WTC11 (cell line): ENCODE results near the gene RUVBL2. TPM values are rescaled to one million over a fixed set of nuclear protein-coding genes. Genes with fewer than 3 reads are reported as not detected.
A peak's percentile ranks its signal among the peaks of the same experiment; 100 is the strongest.

Experiments used
- ATAC-seq: fragments of 200-7000 bp; cut with Tn5 transposase; 2 replicates; pipeline ENCODE4 v1.10.0; 2021; ENCODE audit warnings: mild to moderate bottlenecking, moderate library complexity
- CTCF ChIA-PET: fragments of 300-600 bp; sonication (Branson Sonifier 250); formaldehyde crosslinking; loops from one replicate; lab custom pipeline; 2021; ENCODE audit warnings: antibody characterized with exemption; lab: Charles Lee
- POLR2A ChIA-PET: fragments of 350-600 bp; sonication (Branson Sonifier 250); formaldehyde crosslinking; loops from one replicate; lab custom pipeline; 2021; ENCODE audit warnings: antibody characterized with exemption; lab: Charles Lee
- DNase-seq: peaks from one replicate; pipeline ENCODE4 v3.0.0; 2021; ENCODE audit warnings: low spot score
- H3K27ac Mint-ChIP-seq: 2 replicates; pipeline ENCODE4 v1.8.0; 2021; ENCODE audit warnings: mixed read lengths
- H3K27me3 Mint-ChIP-seq: 2 replicates; pipeline ENCODE4 v1.8.0; 2021; ENCODE audit warnings: low read depth, mild to moderate bottlenecking, moderate library complexity, mixed read lengths
- H3K36me3 Mint-ChIP-seq: 2 replicates; pipeline ENCODE4 v1.8.0; 2021; ENCODE audit warnings: mixed read lengths
- H3K4me1 Mint-ChIP-seq: 2 replicates; pipeline ENCODE4 v1.8.0; 2022; ENCODE audit warnings: mixed read lengths
- H3K4me3 Mint-ChIP-seq: 2 replicates; pipeline ENCODE4 v1.8.0; 2021; ENCODE audit warnings: mild to moderate bottlenecking, moderate library complexity, mixed read lengths
- H3K9me3 Mint-ChIP-seq: 2 replicates; pipeline ENCODE4 v1.8.0; 2021; ENCODE audit warnings: mixed read lengths
- ATF1 ChIP-seq: sonication (generic); formaldehyde crosslinking; IDR thresholded peaks from 2 replicates; pipeline ENCODE4 v1.8.1; 2023; ENCODE audit warnings: mild to moderate bottlenecking, moderate library complexity, missing genetic modification reagents
- ATF6 ChIP-seq: sonication (generic); formaldehyde crosslinking; IDR thresholded peaks from 2 replicates; pipeline ENCODE4 v1.8.1; 2023; ENCODE audit warnings: mild to moderate bottlenecking, missing genetic modification reagents
- E2F4 ChIP-seq: sonication (generic); formaldehyde crosslinking; IDR thresholded peaks from 2 replicates; pipeline ENCODE4 v1.8.1; 2022; ENCODE audit warnings: low read depth, mild to moderate bottlenecking, moderate library complexity, missing genetic modification reagents, borderline replicate concordance
- ELF4 ChIP-seq: sonication (generic); formaldehyde crosslinking; IDR thresholded peaks from 2 replicates; pipeline ENCODE4 v1.8.1; 2022; ENCODE audit warnings: low read depth, mild to moderate bottlenecking, moderate library complexity, missing genetic modification reagents
- ETV6 ChIP-seq: sonication (generic); formaldehyde crosslinking; IDR thresholded peaks from 2 replicates; pipeline ENCODE4 v1.8.1; 2022; ENCODE audit warnings: mild to moderate bottlenecking, missing genetic modification reagents
- IRF2 ChIP-seq: sonication (generic); formaldehyde crosslinking; IDR thresholded peaks from 2 replicates; pipeline ENCODE4 v1.8.0; 2022; ENCODE audit warnings: low read depth, missing genetic modification reagents, borderline replicate concordance
- MAX ChIP-seq: sonication (generic); formaldehyde crosslinking; IDR thresholded peaks from 2 replicates; pipeline ENCODE4 v1.8.0; 2022; ENCODE audit warnings: mild to moderate bottlenecking, missing genetic modification reagents
- NFYB ChIP-seq: sonication (generic); formaldehyde crosslinking; conservative IDR thresholded peaks from 2 replicates; pipeline ENCODE4 v1.8.0; 2022; ENCODE audit warnings: low read depth, missing genetic modification reagents
- STAT6 ChIP-seq: sonication (generic); formaldehyde crosslinking; conservative IDR thresholded peaks from 2 replicates; pipeline ENCODE4 v1.8.1; 2023; ENCODE audit warnings: mild to moderate bottlenecking, low read depth, missing genetic modification reagents, moderate library complexity
- USF2 ChIP-seq: sonication (generic); formaldehyde crosslinking; IDR thresholded peaks from 2 replicates; pipeline ENCODE4 v1.8.1; 2023; ENCODE audit warnings: mild to moderate bottlenecking, missing genetic modification reagents, moderate library complexity
- ZNF121 ChIP-seq: sonication (generic); formaldehyde crosslinking; IDR thresholded peaks from 2 replicates; pipeline ENCODE4 v1.8.0; 2023; ENCODE audit warnings: missing genetic modification reagents
- total RNA-seq: library from RNA; stranded (reverse); gene quantifications from 3 replicates; pipeline ENCODE4 v1.2.3, GENCODE V29; 2021
- TF ChIP-seq, protein P1 (sequence below): sonication (generic); formaldehyde crosslinking; IDR thresholded peaks from 2 replicates; pipeline ENCODE4 v1.8.0; 2022; ENCODE audit warnings: missing genetic modification reagents
- TF ChIP-seq, protein P2 (sequence below): sonication (generic); formaldehyde crosslinking; IDR thresholded peaks from 2 replicates; pipeline ENCODE4 v1.8.1; 2022; ENCODE audit warnings: low read depth, missing genetic modification reagents, borderline replicate concordance
- TF ChIP-seq, protein P3 (sequence below): sonication (generic); formaldehyde crosslinking; conservative IDR thresholded peaks from 2 replicates; pipeline ENCODE4 v1.8.1; 2022; ENCODE audit warnings: mild to moderate bottlenecking, missing genetic modification reagents
- TF ChIP-seq, protein P4 (sequence below): sonication (generic); formaldehyde crosslinking; IDR thresholded peaks from 2 replicates; pipeline ENCODE4 v1.8.1; 2023; ENCODE audit warnings: mild to moderate bottlenecking, moderate library complexity, missing genetic modification reagents
- TF ChIP-seq, protein P5 (sequence below): sonication (generic); formaldehyde crosslinking; IDR thresholded peaks from 2 replicates; pipeline ENCODE4 v1.8.0; 2022; ENCODE audit warnings: mild to moderate bottlenecking, missing genetic modification reagents

Gene RUVBL2
- total RNA-seq, 1 experiment from 2014 or later, result 178 TPM

GRCh38 chr19:48970923-48971395 lies 22.7 kb upstream of the RUVBL2 start (continued):
- TF ChIP-seq, protein P1, sequence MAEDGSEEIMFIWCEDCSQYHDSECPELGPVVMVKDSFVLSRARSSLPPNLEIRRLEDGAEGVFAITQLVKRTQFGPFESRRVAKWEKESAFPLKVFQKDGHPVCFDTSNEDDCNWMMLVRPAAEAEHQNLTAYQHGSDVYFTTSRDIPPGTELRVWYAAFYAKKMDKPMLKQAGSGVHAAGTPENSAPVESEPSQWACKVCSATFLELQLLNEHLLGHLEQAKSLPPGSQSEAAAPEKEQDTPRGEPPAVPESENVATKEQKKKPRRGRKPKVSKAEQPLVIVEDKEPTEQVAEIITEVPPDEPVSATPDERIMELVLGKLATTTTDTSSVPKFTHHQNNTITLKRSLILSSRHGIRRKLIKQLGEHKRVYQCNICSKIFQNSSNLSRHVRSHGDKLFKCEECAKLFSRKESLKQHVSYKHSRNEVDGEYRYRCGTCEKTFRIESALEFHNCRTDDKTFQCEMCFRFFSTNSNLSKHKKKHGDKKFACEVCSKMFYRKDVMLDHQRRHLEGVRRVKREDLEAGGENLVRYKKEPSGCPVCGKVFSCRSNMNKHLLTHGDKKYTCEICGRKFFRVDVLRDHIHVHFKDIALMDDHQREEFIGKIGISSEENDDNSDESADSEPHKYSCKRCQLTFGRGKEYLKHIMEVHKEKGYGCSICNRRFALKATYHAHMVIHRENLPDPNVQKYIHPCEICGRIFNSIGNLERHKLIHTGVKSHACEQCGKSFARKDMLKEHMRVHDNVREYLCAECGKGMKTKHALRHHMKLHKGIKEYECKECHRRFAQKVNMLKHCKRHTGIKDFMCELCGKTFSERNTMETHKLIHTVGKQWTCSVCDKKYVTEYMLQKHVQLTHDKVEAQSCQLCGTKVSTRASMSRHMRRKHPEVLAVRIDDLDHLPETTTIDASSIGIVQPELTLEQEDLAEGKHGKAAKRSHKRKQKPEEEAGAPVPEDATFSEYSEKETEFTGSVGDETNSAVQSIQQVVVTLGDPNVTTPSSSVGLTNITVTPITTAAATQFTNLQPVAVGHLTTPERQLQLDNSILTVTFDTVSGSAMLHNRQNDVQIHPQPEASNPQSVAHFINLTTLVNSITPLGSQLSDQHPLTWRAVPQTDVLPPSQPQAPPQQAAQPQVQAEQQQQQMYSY, result no peak

- H3K36me3 Mint-ChIP-seq, result peaks cover 35% of the 10 kb centered on the region
- ChIA-PET POLR2A (no interaction called here), CTCF (interaction anchor here (0.7 to 4.7 kb wide), 8 partner anchors 9 to 181 kb away, joined by 3 to 28 read pairs (median 4); partner anchors contain the start of genes GYS1 and RUVBL2)
- H3K4me1 Mint-ChIP-seq, result no peaks in the 10 kb centered on the region
- no peaks in the 10 kb centered on the region for H3K27me3 Mint-ChIP-seq
- DNase-seq (peak; percentile 72), ATAC-seq (peak; percentile 90)
- H3K4me3 Mint-ChIP-seq, result no peak overlapping the region
- H3K27ac Mint-ChIP-seq, result peak overlapping the region; percentile 48; the same call in 1 of the 2 replicates
- no peaks in the 10 kb centered on the region for H3K9me3 Mint-ChIP-seq
- TF ChIP-seq NFYB (no peak), ELF4 (CRISPR knock-in tag) (no peak), MAX (CRISPR knock-in tag) (no peak), ATF6 (CRISPR knock-in tag) (no peak), ATF1 (CRISPR knock-in tag) (no peak), STAT6 (CRISPR knock-in tag) (no peak), ETV6 (CRISPR knock-in tag) (no peak), ZNF121 (no peak), E2F4 (CRISPR knock-in tag) (no peak), USF2 (CRISPR knock-in tag) (no peak), IRF2 (CRISPR knock-in tag) (no peak)
- TF ChIP-seq, protein P2, sequence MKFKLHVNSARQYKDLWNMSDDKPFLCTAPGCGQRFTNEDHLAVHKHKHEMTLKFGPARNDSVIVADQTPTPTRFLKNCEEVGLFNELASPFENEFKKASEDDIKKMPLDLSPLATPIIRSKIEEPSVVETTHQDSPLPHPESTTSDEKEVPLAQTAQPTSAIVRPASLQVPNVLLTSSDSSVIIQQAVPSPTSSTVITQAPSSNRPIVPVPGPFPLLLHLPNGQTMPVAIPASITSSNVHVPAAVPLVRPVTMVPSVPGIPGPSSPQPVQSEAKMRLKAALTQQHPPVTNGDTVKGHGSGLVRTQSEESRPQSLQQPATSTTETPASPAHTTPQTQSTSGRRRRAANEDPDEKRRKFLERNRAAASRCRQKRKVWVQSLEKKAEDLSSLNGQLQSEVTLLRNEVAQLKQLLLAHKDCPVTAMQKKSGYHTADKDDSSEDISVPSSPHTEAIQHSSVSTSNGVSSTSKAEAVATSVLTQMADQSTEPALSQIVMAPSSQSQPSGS (CRISPR knock-in tag), result no peak
- TF ChIP-seq, protein P3, sequence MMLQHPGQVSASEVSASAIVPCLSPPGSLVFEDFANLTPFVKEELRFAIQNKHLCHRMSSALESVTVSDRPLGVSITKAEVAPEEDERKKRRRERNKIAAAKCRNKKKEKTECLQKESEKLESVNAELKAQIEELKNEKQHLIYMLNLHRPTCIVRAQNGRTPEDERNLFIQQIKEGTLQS, result no peak
- TF ChIP-seq, protein P4, sequence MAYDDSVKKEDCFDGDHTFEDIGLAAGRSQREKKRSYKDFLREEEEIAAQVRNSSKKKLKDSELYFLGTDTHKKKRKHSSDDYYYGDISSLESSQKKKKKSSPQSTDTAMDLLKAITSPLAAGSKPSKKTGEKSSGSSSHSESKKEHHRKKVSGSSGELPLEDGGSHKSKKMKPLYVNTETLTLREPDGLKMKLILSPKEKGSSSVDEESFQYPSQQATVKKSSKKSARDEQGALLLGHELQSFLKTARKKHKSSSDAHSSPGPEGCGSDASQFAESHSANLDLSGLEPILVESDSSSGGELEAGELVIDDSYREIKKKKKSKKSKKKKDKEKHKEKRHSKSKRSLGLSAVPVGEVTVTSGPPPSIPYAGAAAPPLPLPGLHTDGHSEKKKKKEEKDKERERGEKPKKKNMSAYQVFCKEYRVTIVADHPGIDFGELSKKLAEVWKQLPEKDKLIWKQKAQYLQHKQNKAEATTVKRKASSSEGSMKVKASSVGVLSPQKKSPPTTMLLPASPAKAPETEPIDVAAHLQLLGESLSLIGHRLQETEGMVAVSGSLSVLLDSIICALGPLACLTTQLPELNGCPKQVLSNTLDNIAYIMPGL, result no peak
- TF ChIP-seq, protein P5, sequence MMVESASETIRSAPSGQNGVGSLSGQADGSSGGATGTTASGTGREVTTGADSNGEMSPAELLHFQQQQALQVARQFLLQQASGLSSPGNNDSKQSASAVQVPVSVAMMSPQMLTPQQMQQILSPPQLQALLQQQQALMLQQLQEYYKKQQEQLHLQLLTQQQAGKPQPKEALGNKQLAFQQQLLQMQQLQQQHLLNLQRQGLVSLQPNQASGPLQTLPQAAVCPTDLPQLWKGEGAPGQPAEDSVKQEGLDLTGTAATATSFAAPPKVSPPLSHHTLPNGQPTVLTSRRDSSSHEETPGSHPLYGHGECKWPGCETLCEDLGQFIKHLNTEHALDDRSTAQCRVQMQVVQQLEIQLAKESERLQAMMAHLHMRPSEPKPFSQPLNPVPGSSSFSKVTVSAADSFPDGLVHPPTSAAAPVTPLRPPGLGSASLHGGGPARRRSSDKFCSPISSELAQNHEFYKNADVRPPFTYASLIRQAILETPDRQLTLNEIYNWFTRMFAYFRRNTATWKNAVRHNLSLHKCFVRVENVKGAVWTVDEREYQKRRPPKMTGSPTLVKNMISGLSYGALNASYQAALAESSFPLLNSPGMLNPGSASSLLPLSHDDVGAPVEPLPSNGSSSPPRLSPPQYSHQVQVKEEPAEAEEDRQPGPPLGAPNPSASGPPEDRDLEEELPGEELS (CRISPR knock-in tag), result no peak
These were observed 17.5 kb upstream of the RUVBL2 start for GRCh38 chr19:48975947-48976847.
